ENCODE results near the gene CD151.

CD151 gene

DNA sequence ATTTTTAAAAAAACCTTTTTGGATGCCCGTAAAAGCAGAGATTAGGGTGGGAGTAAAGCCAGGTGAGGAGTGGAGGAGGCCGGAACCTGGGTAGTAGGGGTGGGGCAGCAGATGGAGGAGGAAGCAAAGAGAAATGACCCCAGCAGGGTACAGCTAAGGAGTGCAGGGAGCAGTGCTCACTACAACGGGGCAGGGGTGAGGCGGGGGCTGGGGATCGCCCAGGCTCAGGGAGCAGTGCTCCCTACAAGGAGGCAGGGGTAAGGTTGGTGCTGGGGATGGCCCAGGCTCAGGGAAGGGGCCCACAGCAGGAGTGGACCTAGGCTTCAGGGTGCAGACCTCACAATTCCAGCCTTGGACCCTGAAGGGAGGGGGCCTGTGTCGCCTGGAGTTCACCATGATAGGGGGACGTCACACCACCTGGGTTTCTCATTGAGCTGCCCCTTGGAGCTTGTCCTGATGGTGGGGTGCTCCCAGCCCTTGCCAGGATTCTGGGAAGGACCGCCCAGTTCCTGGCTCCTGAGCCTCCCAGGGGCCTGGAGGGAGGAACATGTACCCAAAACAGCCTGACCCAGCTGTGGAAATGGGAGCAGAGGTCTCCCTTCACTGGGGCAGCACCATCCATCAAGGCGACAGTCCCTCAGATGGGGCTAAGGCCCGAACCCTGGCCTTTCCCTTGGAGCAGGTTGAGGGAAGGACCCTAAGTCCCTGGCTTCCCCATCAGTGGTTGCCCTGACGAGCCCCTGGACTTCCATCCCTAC, 16.9 kb upstream of the CD151 start:
- TF ChIP-seq POLR2A (IDR thresholded peaks at IDR 0.05; ENCODE audit: low read length) (no peak), GATA1 (IDR thresholded peaks at IDR 0.05; ENCODE audit: low read depth, low read length) (no peak)
- DNase-seq: no peak

DNA sequence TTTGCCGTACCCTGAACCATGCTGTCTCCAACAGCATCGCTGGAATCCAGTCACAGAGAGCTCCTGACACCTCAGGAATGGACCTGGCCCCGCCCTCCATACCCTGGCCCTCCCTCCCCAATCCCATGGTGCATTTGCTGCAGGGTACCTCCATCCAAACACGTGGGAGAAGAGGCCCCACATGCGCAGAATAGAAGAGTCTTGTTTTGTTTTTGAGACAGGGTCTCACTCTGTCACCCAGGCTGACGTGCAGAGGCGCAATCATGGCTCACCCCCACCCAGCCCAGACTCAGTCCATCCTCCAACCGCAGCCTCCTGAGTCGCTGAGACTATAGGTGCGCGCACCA, 16.3 kb upstream of the CD151 start:
- DNase-seq: no peak
- TF ChIP-seq GATA1 (IDR thresholded peaks at IDR 0.05; ENCODE audit: low read depth, low read length) (no peak), POLR2A (IDR thresholded peaks at IDR 0.05; ENCODE audit: low read length) (no peak)

- DNase-seq: no peak
- TF ChIP-seq POLR2A (IDR thresholded peaks at IDR 0.05; ENCODE audit: low read length) (no peak), GATA1 (IDR thresholded peaks at IDR 0.05; ENCODE audit: low read depth, low read length) (no peak)
Measured at GRCh38 chr11:818396-819128, 14.2 kb upstream of the CD151 start, which contains the start of gene PNPLA2. Gene PNPLA2 (plus strand): TSS chr11:818914. CDS start chr11:819719, 805 bp downstream.

DNA sequence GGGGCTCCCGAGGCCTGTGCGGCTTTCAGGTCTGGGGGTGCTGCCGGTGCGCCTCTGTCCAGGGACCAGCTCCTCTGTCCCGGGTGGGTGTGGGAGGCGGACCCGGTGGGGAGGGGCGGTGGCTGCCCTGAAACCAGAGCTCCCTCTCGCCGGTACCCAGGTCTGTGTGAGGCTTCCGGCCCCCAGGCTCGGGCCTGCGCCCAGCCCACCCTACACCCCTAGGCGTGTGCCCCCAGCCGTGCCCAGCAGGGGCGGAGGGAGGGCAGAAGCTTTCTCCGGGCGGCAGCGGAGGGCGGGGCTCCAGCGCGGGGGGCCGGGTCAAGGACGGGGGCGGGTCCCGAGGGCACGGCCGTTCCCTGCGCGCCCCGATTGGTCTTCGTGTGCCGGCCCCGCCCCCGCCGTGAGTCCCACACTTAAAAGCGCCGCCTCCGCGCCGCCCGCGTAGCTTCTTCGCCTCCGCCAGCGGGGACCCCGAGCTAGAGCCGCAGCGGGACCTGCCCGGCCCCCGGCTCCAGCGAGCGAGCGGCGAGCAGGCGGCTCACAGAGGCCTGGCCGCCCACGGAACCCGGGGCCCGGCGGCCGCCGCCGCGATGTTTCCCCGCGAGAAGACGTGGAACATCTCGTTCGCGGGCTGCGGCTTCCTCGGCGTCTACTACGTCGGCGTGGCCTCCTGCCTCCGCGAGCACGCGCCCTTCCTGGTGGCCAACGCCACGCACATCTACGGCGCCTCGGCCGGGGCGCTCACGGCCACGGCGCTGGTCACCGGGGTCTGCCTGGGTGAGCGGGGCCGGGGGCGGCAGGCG, 13.4 kb upstream of the CD151 start:
- TF ChIP-seq POLR2A (IDR thresholded peaks at IDR 0.05; ENCODE audit: low read length) (peak; percentile 80), GATA1 (IDR thresholded peaks at IDR 0.05; ENCODE audit: low read depth, low read length) (no peak)
- peak; percentile 94 to 97 for DNase-seq

- TF ChIP-seq GATA1 (IDR thresholded peaks at IDR 0.05; ENCODE audit: low read depth, low read length) (no peak), POLR2A (IDR thresholded peaks at IDR 0.05; ENCODE audit: low read length) (no peak)
- DNase-seq: peak; percentile 93
Measured at GRCh38 chr11:819943-820649, 12.7 kb upstream of the CD151 start.

DNA sequence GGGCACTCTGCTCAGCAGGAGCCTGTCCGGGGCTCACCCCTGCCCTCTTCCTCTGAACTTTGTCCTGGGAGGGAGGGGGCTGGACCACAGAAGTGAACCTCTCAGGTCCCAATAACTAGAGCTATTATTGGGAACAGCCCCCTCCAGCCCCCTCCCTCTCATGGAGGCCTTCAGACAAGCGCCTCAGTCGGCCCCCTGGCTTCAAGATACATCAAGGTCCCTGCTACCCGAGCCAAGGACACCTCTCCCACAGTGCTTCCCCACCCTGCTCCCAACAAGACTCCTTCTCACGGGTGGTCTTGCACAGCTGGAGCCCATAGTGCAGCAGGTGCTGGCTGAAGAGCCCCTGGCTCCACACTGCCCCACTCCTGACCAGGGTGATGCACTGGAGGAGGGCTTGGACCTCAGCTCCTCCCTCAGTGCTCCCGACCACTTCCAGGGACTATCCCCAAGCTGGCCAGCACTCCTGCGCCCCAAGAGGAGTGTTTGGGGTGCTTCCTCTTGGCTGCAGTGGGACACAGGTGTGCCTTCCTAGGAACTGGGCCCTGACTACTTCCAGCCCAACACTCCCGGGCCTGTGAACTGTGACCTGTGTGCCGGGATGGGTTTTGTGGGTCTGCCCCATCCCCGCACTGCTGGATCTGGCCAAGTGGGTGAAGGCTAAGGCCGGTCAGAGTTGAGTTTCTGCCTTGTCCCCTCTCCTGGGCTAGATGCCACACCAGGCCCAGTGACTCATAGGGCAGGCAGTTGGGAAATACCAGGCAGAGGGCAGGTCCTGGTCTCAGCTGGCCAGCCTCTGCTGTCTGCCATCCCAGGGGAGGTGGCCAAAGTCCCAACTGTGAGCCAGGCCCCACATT, 11.9 kb upstream of the CD151 start:
- DNase-seq: no peak
- TF ChIP-seq GATA1 (IDR thresholded peaks at IDR 0.05; ENCODE audit: low read depth, low read length) (no peak), POLR2A (IDR thresholded peaks at IDR 0.05; ENCODE audit: low read length) (no peak)

GRCh38 chr11:821512-822371, 11.0 kb upstream of the CD151 start:
- DNase-seq: no peak
- TF ChIP-seq POLR2A (IDR thresholded peaks at IDR 0.05; ENCODE audit: low read length) (no peak), GATA1 (IDR thresholded peaks at IDR 0.05; ENCODE audit: low read depth, low read length) (no peak)

DNA sequence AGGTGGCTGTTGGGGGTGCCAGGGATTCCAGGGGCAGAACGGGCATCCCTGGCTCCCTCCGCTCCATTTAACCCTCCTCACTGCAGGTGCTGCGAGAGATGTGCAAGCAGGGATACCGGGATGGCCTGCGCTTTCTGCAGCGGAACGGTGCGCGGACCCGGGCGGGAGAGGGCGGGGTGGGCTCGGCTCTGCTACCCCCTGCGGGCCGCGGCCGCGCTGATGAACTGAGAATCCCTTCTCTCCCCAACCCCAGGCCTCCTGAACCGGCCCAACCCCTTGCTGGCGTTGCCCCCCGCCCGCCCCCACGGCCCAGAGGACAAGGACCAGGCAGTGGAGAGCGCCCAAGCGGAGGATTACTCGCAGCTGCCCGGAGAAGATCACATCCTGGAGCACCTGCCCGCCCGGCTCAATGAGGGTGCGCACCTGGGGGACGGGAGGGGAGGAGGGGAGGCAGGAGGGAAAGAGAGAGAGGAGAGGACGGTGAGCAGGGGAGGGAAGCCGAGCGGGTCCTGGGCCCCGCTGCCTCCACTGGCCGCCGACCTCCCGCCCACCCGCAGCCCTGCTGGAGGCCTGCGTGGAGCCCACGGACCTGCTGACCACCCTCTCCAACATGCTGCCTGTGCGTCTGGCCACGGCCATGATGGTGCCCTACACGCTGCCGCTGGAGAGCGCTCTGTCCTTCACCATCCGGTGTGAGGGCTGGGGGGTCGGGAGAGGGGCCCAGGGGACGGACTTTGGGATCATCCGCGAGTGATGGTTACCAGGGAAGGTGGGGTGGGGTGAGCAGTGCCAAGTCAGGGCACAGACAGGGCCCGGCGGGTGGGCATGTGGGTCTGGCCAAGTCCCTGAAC, 9.1 kb upstream of the CD151 start:
- no peak for TF ChIP-seq POLR2A (IDR thresholded peaks at IDR 0.05; ENCODE audit: low read length)
- no peak for TF ChIP-seq GATA1 (IDR thresholded peaks at IDR 0.05; ENCODE audit: low read depth, low read length)
- no peak for DNase-seq

DNA sequence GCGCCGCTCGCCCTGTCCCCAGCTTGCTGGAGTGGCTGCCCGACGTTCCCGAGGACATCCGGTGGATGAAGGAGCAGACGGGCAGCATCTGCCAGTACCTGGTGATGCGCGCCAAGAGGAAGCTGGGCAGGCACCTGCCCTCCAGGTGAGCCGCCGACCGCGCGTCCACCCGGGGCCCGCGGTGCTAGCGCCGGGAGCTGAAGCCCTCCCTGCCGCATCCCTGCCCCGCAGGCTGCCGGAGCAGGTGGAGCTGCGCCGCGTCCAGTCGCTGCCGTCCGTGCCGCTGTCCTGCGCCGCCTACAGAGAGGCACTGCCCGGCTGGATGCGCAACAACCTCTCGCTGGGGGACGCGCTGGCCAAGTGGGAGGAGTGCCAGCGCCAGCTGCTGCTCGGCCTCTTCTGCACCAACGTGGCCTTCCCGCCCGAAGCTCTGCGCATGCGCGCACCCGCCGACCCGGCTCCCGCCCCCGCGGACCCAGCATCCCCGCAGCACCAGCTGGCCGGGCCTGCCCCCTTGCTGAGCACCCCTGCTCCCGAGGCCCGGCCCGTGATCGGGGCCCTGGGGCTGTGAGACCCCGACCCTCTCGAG, 8.4 kb upstream of the CD151 start:
- DNase-seq: no peak
- TF ChIP-seq POLR2A (IDR thresholded peaks at IDR 0.05; ENCODE audit: low read length) (no peak), GATA1 (IDR thresholded peaks at IDR 0.05; ENCODE audit: low read depth, low read length) (no peak)

- TF ChIP-seq POLR2A (IDR thresholded peaks at IDR 0.05; ENCODE audit: low read length): no peak
- no peak for TF ChIP-seq GATA1 (IDR thresholded peaks at IDR 0.05; ENCODE audit: low read depth, low read length)
- no peak for DNase-seq
Measured at GRCh38 chr11:824942-825341, 7.8 kb upstream of the CD151 start.

Measured in erythroblast (primary cell).